Measurements from ENCODE around the gene RRAS2.

The RRAS2 gene

GRCh38 chr11:14275076-14275475, 83.9 kb downstream of the RRAS2 start:
- TF ChIP-seq, protein P1, sequence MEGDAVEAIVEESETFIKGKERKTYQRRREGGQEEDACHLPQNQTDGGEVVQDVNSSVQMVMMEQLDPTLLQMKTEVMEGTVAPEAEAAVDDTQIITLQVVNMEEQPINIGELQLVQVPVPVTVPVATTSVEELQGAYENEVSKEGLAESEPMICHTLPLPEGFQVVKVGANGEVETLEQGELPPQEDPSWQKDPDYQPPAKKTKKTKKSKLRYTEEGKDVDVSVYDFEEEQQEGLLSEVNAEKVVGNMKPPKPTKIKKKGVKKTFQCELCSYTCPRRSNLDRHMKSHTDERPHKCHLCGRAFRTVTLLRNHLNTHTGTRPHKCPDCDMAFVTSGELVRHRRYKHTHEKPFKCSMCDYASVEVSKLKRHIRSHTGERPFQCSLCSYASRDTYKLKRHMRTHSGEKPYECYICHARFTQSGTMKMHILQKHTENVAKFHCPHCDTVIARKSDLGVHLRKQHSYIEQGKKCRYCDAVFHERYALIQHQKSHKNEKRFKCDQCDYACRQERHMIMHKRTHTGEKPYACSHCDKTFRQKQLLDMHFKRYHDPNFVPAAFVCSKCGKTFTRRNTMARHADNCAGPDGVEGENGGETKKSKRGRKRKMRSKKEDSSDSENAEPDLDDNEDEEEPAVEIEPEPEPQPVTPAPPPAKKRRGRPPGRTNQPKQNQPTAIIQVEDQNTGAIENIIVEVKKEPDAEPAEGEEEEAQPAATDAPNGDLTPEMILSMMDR (IDR thresholded peaks at IDR 0.05; ENCODE audit: extremely low read depth, insufficient read depth, missing control alignments): no peak
- DNase-seq (ENCODE audit: low spot score): no peak
- in situ Hi-C loops (cut with MboI; ENCODE audit: low pct_unique_long_range_greater_than_20kb, low sequenced_read_pairs, unreplicated experiment): loop anchor here (25.0 kb wide), 1 partner anchor 187 kb away; no protein-coding TSS in a partner anchor

- TF ChIP-seq, protein P1 (IDR thresholded peaks at IDR 0.05; ENCODE audit: extremely low read depth, insufficient read depth, missing control alignments): no peak
- in situ Hi-C loops (cut with MboI; ENCODE audit: low pct_unique_long_range_greater_than_20kb, low sequenced_read_pairs, unreplicated experiment): loop anchor here (25.0 kb wide), 1 partner anchor 512 kb away; no protein-coding TSS in a partner anchor
- DNase-seq (ENCODE audit: low spot score): no peak
Measured at GRCh38 chr11:14273895-14274294, 85.1 kb downstream of the RRAS2 start.

GRCh38 chr11:14270690-14271542, 88.1 kb downstream of the RRAS2 start:
- TF ChIP-seq, protein P1 (IDR thresholded peaks at IDR 0.05; ENCODE audit: extremely low read depth, insufficient read depth, missing control alignments): no peak
- in situ Hi-C loops (cut with MboI; ENCODE audit: low pct_unique_long_range_greater_than_20kb, low sequenced_read_pairs, unreplicated experiment): loop anchor here (25.0 kb wide), 1 partner anchor 509 kb away; no protein-coding TSS in a partner anchor
- DNase-seq (ENCODE audit: low spot score): peak; percentile 60

DNA sequence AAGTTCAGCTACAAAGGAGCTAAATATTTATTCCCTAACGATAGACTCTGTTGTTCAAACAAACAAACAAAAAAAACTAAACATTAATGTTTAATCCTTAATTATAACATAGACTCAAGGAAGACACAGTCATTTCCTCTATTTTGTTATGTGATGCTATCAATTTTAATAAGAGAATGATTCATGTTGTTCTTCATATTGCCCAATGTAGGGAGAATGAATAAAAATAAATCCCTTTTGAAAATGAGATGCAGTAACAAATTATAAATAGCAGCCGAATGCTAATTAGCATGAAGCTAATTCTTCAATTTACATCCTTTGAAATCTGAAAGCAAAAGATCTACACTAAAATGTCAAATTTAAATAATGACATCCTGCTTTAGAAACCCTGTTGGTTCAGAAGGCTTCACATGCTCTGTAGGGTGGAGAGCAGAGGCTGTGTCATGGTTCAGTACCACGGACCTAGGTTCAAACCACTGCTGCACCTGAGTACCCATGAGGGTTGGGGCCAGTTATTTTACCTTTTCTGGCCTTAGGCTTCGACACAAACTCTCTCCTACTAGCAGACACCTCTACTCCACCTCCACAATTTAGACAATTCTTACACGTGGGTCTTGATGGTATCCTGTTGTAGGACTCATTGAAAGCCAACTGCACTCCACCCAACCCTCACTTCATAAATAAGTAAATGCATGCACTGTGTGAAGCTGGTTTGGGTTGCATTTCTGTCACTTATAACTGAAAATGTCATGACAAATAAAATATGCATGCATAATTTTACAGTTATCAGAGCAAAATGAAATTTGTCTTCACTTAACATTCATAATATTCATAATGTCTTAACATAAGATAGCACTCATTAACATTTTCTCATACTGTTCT, 89.0 kb downstream of the RRAS2 start:
- DNase-seq (ENCODE audit: low spot score): no peak
- TF ChIP-seq, protein P1 (IDR thresholded peaks at IDR 0.05; ENCODE audit: extremely low read depth, insufficient read depth, missing control alignments): no peak
- in situ Hi-C loops (cut with MboI; ENCODE audit: low pct_unique_long_range_greater_than_20kb, low sequenced_read_pairs, unreplicated experiment): loop anchor here (25.0 kb wide), 1 partner anchor 508 kb away; no protein-coding TSS in a partner anchor

DNA sequence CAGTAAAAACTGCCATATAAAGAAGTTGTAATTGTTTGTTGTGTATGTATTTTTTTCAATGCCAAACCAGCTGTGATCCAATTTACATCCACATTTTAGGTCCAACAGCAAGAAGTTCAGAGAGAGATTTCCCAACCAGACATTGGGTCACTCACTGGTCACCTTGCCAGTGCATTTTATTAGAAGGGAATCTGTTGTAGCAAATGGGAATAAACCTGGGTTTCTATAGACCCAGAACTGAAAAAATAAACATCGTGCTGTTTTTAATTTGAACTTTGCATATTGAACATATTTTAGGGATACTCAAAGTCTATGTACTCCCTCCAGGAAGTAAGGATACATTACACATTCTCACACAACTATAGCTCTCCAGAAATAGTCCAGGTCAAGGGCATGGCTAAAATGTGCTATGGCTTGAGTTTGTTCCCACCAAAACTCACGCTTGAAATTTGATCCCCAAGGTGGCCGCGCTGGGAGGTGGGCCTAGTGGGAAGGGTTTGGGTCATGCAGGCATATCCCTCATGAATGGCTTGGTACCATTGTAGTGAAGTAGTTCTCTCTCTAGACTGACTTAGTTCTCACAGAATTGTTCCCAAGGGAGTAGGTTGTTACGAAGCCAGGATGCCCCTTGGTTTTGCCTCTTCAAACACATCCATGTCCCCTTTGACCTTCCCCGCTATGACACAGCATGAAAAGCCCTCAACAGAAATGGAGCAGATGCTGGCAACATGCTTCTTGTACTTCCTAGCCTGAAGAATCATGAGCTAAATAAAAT, 90.9 kb downstream of the RRAS2 start:
- no peak for DNase-seq (ENCODE audit: low spot score)
- in situ Hi-C loops (cut with MboI; ENCODE audit: low pct_unique_long_range_greater_than_20kb, low sequenced_read_pairs, unreplicated experiment): loop anchor here (25.0 kb wide), 1 partner anchor 506 kb away; no protein-coding TSS in a partner anchor
- TF ChIP-seq, protein P1 (IDR thresholded peaks at IDR 0.05; ENCODE audit: extremely low read depth, insufficient read depth, missing control alignments): no peak
